Prostate gland (tissue), 2 donors: ENCODE measurements around the gene DSG2.

ENCODE experiments used
- POLR2A ChIP-seq: fragments of 450-650 bp; IDR thresholded peaks from one replicate; pipeline ENCODE4 v1.6.1; 2016; ENCODE audit warnings: antibody characterized with exemption, mild to moderate bottlenecking
- TF ChIP-seq, protein P1 (sequence below), 4 experiments: fragments of 200-600 bp in 2 of 4; fragments of 450-650 bp in 2 of 4; sonication (generic) in 2 of 4; IDR thresholded peaks; 1 replicate in 3 of 4; 2 replicates in 1 of 4; pipeline ENCODE4 v1.5.1; 2016 to 2019; ENCODE audit warnings: antibody characterized with exemption in 4 of 4, mild to moderate bottlenecking in 2 of 4, moderate library complexity in 2 of 4

DNA sequence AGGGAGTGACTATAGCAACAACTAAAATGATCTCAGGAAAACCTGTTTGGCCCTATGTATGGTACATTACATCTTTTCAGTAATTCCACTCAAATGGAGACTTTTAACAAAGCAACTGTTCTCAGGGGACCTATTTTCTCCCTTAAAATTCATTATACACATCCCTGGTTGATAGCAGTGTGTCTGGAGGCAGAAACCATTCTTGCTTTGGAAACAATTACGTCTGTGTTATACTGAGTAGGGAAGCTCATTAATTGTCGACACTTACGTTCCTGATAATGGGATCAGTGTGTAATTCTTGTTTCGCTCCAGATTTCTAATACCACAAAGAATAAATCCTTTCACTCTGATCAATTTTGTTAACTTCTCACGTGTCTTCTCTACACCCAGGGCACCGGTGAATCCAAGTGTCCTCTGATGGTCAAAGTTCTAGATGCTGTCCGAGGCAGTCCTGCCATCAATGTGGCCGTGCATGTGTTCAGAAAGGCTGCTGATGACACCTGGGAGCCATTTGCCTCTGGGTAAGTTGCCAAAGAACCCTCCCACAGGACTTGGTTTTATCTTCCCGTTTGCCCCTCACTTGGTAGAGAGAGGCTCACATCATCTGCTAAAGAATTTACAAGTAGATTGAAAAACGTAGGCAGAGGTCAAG, 94.7 kb downstream of the DSG2 start:
- TF ChIP-seq, protein P1, sequence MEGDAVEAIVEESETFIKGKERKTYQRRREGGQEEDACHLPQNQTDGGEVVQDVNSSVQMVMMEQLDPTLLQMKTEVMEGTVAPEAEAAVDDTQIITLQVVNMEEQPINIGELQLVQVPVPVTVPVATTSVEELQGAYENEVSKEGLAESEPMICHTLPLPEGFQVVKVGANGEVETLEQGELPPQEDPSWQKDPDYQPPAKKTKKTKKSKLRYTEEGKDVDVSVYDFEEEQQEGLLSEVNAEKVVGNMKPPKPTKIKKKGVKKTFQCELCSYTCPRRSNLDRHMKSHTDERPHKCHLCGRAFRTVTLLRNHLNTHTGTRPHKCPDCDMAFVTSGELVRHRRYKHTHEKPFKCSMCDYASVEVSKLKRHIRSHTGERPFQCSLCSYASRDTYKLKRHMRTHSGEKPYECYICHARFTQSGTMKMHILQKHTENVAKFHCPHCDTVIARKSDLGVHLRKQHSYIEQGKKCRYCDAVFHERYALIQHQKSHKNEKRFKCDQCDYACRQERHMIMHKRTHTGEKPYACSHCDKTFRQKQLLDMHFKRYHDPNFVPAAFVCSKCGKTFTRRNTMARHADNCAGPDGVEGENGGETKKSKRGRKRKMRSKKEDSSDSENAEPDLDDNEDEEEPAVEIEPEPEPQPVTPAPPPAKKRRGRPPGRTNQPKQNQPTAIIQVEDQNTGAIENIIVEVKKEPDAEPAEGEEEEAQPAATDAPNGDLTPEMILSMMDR (IDR thresholded peaks at IDR 0.05): no peak
- TF ChIP-seq POLR2A: no peak
